Mesothelial cell of epicardium (in vitro differentiated cells): ENCODE results near the gene NOL12. TPM values are rescaled to one million over a fixed set of nuclear protein-coding genes. Genes with fewer than 3 reads are reported as not detected.
A peak's percentile ranks its signal among the peaks of the same experiment; 100 is the strongest.

ENCODE experiments used
- DNase-seq, 2 experiments: peaks; one replicate each; pipeline ENCODE4 v3.0.0; 2021; ENCODE audit warnings: low spot score in 2 of 2; ENCODE audit not compliant: unreplicated experiment in 2 of 2
- H3K27ac Mint-ChIP-seq: 2 replicates; pipeline ENCODE4 v1.8.0; 2021; ENCODE audit warnings: mixed read lengths
- H3K27me3 Mint-ChIP-seq: 2 replicates; pipeline ENCODE4 v1.8.0; 2021; ENCODE audit warnings: low read depth, mixed read lengths
- H3K36me3 Mint-ChIP-seq: 2 replicates; pipeline ENCODE4 v1.8.0; 2021; ENCODE audit warnings: mixed read lengths
- H3K4me1 Mint-ChIP-seq: 2 replicates; pipeline ENCODE4 v1.8.0; 2021; ENCODE audit warnings: mixed read lengths
- H3K4me3 Mint-ChIP-seq: 2 replicates; pipeline ENCODE4 v1.8.0; 2021; ENCODE audit warnings: mild to moderate bottlenecking, moderate library complexity, mixed read lengths
- H3K9me3 Mint-ChIP-seq: 2 replicates; pipeline ENCODE4 v1.8.0; 2021; ENCODE audit warnings: mixed read lengths
- CTCF ChIP-seq: fragments of 200-600 bp; sonication (generic); IDR thresholded peaks from one replicate; pipeline ENCODE4 v1.5.0; 2021; ENCODE audit warnings: antibody characterized with exemption; ENCODE audit not compliant: unreplicated experiment
- total RNA-seq: library from RNA; stranded (reverse); gene quantifications from 3 replicates; pipeline ENCODE4 v1.2.1, GENCODE V29; 2021

NOL12 gene
- total RNA-seq, 1 donor from 2014 or later = 25.2 TPM

DNA sequence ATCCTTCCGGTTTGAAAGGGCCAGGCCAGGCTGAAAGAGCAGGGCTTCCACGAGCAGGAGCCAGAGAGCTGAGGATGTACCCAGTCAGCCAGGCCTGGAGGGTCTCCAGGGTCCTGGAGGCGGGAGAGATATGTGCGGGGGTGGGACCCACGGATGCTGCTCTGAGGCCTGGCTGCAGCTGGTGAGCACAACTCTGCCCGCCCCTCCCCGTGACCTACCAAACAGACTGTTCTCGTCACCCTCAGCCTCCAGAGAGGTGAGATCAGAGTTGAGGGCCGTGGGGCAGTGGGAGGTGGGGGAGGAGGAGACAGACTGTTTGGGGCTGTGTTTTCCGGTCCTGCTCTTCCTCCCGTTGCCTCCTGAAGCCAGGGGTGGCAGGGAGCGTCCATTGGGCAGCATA is 52.9 kb downstream of the NOL12 start:
- Mint-ChIP-seq H3K4me1 (peaks cover 35% of the 10 kb centered on the region), H3K36me3 (no peaks in the 10 kb centered on the region), H3K27ac (peak overlapping the region; percentile 72), H3K27me3 (no peaks in the 10 kb centered on the region), H3K4me3 (no peak overlapping the region), H3K9me3 (no peaks in the 10 kb centered on the region)
- DNase-seq = no peak
- no peak for TF ChIP-seq CTCF

GRCh38 chr22:37739611-37740049 is 53.5 kb downstream of the NOL12 start:
- Mint-ChIP-seq H3K27ac (peak overlapping the region; percentile 27), H3K4me3 (no peak overlapping the region), H3K9me3 (no peaks in the 10 kb centered on the region), H3K36me3 (no peaks in the 10 kb centered on the region), H3K4me1 (peaks cover 38% of the 10 kb centered on the region), H3K27me3 (no peaks in the 10 kb centered on the region)
- DNase-seq = no peak
- TF ChIP-seq CTCF = no peak

- peaks cover 44% of the 10 kb centered on the region for H3K4me1 Mint-ChIP-seq
- H3K27ac Mint-ChIP-seq = peak overlapping the region; percentile 93
- H3K4me3 Mint-ChIP-seq = no peak overlapping the region
These were observed 54.5 kb downstream of the NOL12 start for GRCh38 chr22:37740455-37741311.

DNA sequence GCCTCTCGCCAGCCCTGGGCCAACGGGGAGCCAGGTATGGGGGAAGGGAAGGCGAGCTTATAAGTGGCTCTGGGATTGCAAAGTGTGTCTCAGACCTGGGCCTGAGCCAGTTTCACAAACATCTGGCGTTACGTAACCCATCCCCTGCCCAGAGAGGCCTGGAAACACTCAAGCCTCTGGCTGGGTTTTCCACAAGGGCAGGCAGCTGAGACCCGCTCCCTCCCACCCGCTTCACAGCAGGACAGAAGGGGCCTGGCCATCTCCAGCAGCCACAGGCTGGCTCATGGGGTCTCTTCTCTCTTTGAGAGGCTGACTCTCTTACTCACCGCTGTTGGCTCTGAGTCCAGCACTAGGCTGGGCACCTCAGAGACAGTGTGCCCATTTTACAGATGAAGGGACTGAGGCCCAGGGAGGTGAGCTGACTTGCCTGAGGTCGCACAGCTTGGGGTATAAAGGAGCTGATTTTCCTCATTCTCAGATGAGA is 55.2 kb downstream of the NOL12 start:
- peak; percentile 64 to 83 for DNase-seq

More at GRCh38 chr22:37740455-37741311, 54.5 kb downstream of the NOL12 start:
- Mint-ChIP-seq H3K9me3 (no peaks in the 10 kb centered on the region), H3K36me3 (no peaks in the 10 kb centered on the region), H3K27me3 (no peaks in the 10 kb centered on the region)
- no peak for DNase-seq
- no peak for TF ChIP-seq CTCF

More for the DNA sequence above, 55.2 kb downstream of the NOL12 start:
- H3K36me3 Mint-ChIP-seq = no peaks in the 10 kb centered on the region
- H3K9me3 Mint-ChIP-seq = no peaks in the 10 kb centered on the region
- H3K27ac Mint-ChIP-seq = peak overlapping the region; percentile 93
- no peak overlapping the region for H3K4me3 Mint-ChIP-seq
- no peak for TF ChIP-seq CTCF
- H3K27me3 Mint-ChIP-seq = no peaks in the 10 kb centered on the region
- peaks cover 44% of the 10 kb centered on the region for H3K4me1 Mint-ChIP-seq
